Fibroblast of lung (primary cell): ENCODE results near the gene RNLS.

Experiments
- EZH2 ChIP-seq: IDR thresholded peaks from 2 replicates; pipeline ENCODE4 v1.5.1; 2012; ENCODE audit warnings: low read length, control low read depth, mild to moderate bottlenecking; ENCODE audit errors: missing control alignments
- TF ChIP-seq, protein P1 (sequence below), 2 donors: IDR thresholded peaks in 1 of 2; conservative IDR thresholded peaks in 1 of 2; 1 replicate in 1 of 2; 2 replicates in 1 of 2; pipeline ENCODE4 v1.5.1; 2011 to 2012; ENCODE audit warnings: low read length in 2 of 2, control low read depth in 1 of 2, inconsistent platforms in 1 of 2, low read depth in 1 of 2, mild to moderate bottlenecking in 1 of 2

DNA sequence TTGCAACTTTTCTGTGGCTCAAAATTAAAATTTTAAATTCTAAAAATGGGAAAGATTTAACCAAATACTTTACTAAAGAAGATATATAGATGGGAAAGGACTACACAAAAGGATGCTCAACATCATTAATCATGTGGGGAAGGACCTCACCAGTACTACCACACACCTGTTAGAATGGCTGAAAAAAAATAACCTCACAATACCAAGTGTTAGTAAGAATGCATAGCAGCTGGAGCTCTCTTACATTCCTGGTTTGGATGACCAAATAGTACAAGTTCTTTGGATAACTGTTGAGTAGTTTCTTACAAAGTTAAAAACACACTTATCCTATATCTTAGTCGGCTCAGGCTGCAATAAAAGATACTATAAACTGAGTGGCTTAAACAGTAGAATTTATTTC lies 37.3 kb upstream of the RNLS start:
- no peak for TF ChIP-seq EZH2
- TF ChIP-seq, protein P1, sequence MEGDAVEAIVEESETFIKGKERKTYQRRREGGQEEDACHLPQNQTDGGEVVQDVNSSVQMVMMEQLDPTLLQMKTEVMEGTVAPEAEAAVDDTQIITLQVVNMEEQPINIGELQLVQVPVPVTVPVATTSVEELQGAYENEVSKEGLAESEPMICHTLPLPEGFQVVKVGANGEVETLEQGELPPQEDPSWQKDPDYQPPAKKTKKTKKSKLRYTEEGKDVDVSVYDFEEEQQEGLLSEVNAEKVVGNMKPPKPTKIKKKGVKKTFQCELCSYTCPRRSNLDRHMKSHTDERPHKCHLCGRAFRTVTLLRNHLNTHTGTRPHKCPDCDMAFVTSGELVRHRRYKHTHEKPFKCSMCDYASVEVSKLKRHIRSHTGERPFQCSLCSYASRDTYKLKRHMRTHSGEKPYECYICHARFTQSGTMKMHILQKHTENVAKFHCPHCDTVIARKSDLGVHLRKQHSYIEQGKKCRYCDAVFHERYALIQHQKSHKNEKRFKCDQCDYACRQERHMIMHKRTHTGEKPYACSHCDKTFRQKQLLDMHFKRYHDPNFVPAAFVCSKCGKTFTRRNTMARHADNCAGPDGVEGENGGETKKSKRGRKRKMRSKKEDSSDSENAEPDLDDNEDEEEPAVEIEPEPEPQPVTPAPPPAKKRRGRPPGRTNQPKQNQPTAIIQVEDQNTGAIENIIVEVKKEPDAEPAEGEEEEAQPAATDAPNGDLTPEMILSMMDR (conservative IDR thresholded peaks at IDR 0.05 in 1 of 2, IDR thresholded peaks at IDR 0.05 in 1 of 2; ENCODE audit: low read depth in 1 of 2, low read length in 2 of 2) = no peak
